ENCODE results near the gene METRNL.

METRNL gene

GRCh38 chr17:83094291-83094690 lies 14.9 kb downstream of the METRNL start:
- DNase-seq: no peak

- no peak for DNase-seq
These were observed 15.6 kb downstream of the METRNL start for GRCh38 chr17:83095016-83095415.

GRCh38 chr17:83096401-83097224 lies 17.2 kb downstream of the METRNL start:
- DNase-seq: no peak

- DNase-seq: no peak
These were observed 18.4 kb downstream of the METRNL start for GRCh38 chr17:83097831-83098230.

GRCh38 chr17:83098241-83099085 lies 19.1 kb downstream of the METRNL start:
- peak; percentile 66 for DNase-seq

GRCh38 chr17:83099086-83099555 lies 19.7 kb downstream of the METRNL start:
- DNase-seq: no peak

- peak; percentile 84 for DNase-seq
These were observed 20.3 kb downstream of the METRNL start for GRCh38 chr17:83099570-83100181.

GRCh38 chr17:83100220-83100852 lies 20.9 kb downstream of the METRNL start:
- DNase-seq: no peak

GRCh38 chr17:83100853-83101391 lies 21.5 kb downstream of the METRNL start:
- DNase-seq: no peak

- DNase-seq: no peak
These were observed 22.5 kb downstream of the METRNL start for GRCh38 chr17:83101805-83102480.

- peak; percentile 67 for DNase-seq
These were observed 24.0 kb downstream of the METRNL start for GRCh38 chr17:83103200-83103942.

- no peak for DNase-seq
These were observed 24.5 kb downstream of the METRNL start for GRCh38 chr17:83103943-83104311.

GRCh38 chr17:83104577-83105505 lies 25.4 kb downstream of the METRNL start:
- no peak for DNase-seq

- no peak for DNase-seq
These were observed 26.1 kb downstream of the METRNL start for GRCh38 chr17:83105512-83105911.

- no peak for DNase-seq
These were observed 26.7 kb downstream of the METRNL start for GRCh38 chr17:83106056-83106588.

GRCh38 chr17:83106913-83107655 lies 27.7 kb downstream of the METRNL start:
- no peak for DNase-seq

- no peak for DNase-seq
These were observed 28.2 kb downstream of the METRNL start for GRCh38 chr17:83107656-83108048.

- DNase-seq: no peak
These were observed 29.3 kb downstream of the METRNL start for GRCh38 chr17:83108709-83109108.

GRCh38 chr17:83109386-83109785 lies 30.0 kb downstream of the METRNL start:
- DNase-seq: no peak

Data from right hindlimb (tissue), 1 donor.